Erythroblast (primary cell): ENCODE results near the gene LYPLAL1.

Experiments used
- GATA1 ChIP-seq: IDR thresholded peaks from 2 replicates; pipeline ENCODE4 v1.6.1; 2011; ENCODE audit warnings: low read depth, mild to moderate bottlenecking, control low read depth, low read length, moderate library complexity
- POLR2A ChIP-seq: IDR thresholded peaks from 2 replicates; pipeline ENCODE4 v1.6.1; 2011; ENCODE audit warnings: mild to moderate bottlenecking, low read length

DNA sequence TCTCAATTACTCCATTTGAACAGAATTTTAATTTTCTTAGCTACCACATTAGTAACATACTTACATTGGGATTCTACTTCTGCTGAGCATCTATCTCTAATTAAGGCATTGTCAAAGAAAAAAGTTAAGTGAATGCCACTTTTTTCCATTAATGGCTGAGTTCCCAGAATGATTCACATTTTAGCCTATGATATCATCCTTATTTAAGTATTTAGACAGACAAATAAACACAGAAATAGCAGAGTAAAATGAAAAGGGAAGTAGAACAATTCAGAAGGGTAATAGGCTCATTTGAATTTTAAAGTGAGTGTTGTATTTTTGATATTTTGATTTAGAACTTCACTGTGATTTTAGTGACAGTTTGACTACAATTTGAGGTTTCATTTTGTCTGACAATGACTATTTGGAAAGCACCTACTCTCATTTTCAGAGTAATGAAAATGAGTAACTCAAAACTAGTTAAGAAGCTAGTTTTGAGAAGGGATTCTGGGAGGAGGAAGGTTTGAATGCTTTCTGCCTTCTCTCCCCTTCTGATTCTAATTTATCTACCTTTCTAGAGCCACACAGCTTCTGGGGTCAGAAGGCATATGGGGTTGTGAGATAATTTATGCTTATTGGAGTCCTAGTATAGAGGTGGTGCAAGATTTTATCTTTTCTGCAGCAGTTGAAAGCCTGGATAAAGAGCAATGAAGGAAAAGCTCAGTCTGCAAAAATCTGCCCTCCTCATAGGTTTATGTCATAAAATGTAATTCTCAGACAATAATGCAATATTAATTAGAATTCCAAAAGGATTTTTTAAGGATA, 15.5 kb downstream of the LYPLAL1 start:
- TF ChIP-seq POLR2A (no peak), GATA1 (no peak)
